SU-DHL-6 (cell line): ENCODE results near the gene GPR157.

Source experiments
- CTCF ChIP-seq: fragments of 200-600 bp; sonication (generic); IDR thresholded peaks from one replicate; pipeline ENCODE4 v1.5.1; 2017; ENCODE audit warnings: antibody characterized with exemption, mild to moderate bottlenecking, low read length, moderate library complexity; ENCODE audit not compliant: insufficient read depth, poor library complexity, severe bottlenecking
- EZH2phosphoT487 ChIP-seq: fragments of 200-600 bp; sonication (generic), shearing (Covaris generic); conservative IDR thresholded peaks from 2 replicates; pipeline ENCODE4 v1.6.1; 2018; ENCODE audit warnings: mild to moderate bottlenecking, antibody characterized with exemption, low read length, moderate library complexity, mixed read lengths

DNA sequence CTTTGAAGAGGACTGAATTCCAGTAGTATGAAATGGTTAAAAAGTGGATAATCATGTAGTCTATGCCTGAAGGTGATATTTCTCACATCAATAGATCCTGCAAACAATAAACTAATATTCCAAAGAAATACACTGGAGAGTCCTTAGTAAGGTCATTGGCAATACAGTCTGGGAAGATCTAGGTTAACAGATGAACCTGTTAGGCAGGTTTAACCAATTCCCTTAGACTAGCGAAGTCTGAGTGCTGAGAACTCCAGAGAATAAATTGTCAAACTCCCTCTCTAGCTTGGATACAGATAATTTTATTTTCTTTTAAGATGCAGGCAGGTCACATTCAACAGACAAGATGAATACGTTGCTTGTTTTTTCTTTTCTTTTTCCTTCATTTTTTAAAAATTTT lies 2.4 kb downstream of the GPR157 start:
- TF ChIP-seq CTCF (no peak), EZH2phosphoT487 (no peak)
